PC-9 (cell line): ENCODE results near the gene MMP17.

Experiments
- EZH2 ChIP-seq: fragments of 200-600 bp; sonication (generic); IDR thresholded peaks from 2 replicates; pipeline ENCODE4 v1.8.0; 2017; ENCODE audit warnings: antibody characterized with exemption, low read depth
- TF ChIP-seq, protein P1 (sequence below): fragments of 200-600 bp; sonication (generic); conservative IDR thresholded peaks from 2 replicates; pipeline ENCODE4 v1.6.1; 2017; ENCODE audit warnings: mixed run types, antibody characterized with exemption, mild to moderate bottlenecking, moderate library complexity

DNA sequence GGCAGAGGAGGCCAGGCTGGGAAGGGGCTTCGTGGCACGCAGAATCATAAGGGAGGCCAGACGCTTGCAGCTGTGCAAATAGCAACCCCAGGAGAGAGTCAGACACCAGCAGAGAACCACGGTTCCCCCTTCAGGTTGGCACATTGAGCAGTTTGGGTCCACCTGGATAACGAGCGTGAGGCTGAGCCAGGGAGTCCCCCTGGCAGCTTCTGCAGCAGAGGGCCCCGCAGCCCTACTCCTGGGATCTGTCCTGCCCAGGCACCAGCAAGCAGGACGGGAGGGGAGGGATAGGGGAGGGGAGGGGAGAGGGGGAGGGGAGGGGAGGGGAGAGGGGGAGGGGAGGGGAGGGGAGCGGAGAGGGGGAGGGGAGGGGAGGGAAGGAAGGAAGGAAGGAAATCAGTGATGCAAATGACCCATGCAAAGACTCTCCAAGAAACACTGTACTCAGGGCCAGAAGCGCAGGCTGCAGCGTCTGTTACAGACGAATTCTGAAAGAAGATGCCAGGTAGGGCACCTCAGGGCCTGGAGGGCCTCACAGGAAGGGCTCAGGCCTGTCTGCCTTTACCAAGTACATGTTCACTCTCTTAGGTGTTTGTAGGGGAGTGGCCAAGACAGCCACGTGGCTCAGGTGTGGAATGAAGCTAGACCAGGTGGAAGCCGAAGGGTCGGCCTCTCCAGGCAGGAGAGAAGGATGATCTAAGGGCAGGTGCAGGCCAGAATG, 32.3 kb upstream of the MMP17 start:
- TF ChIP-seq, protein P1, sequence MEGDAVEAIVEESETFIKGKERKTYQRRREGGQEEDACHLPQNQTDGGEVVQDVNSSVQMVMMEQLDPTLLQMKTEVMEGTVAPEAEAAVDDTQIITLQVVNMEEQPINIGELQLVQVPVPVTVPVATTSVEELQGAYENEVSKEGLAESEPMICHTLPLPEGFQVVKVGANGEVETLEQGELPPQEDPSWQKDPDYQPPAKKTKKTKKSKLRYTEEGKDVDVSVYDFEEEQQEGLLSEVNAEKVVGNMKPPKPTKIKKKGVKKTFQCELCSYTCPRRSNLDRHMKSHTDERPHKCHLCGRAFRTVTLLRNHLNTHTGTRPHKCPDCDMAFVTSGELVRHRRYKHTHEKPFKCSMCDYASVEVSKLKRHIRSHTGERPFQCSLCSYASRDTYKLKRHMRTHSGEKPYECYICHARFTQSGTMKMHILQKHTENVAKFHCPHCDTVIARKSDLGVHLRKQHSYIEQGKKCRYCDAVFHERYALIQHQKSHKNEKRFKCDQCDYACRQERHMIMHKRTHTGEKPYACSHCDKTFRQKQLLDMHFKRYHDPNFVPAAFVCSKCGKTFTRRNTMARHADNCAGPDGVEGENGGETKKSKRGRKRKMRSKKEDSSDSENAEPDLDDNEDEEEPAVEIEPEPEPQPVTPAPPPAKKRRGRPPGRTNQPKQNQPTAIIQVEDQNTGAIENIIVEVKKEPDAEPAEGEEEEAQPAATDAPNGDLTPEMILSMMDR, result no peak
- no peak for TF ChIP-seq EZH2
